MM.1S (cell line): Measurements from ENCODE around the gene TMEM109.

Experiments used
- DNase-seq: peaks from one replicate; pipeline ENCODE4 v3.0.0-alpha.2; 2015
- H2AFZ ChIP-seq: fragments of 300-600 bp; sonication (generic); 2 replicates; pipeline ENCODE4 v1.6.0; 2016; ENCODE audit warnings: antibody characterized with exemption, low read length
- H3F3A ChIP-seq: fragments of 300-600 bp; sonication (generic); 2 replicates; pipeline ENCODE4 v1.6.1; 2016; ENCODE audit warnings: mild to moderate bottlenecking, antibody characterized with exemption, low read length, moderate library complexity, mixed read lengths; ENCODE audit not compliant: insufficient read depth
- H3K27ac ChIP-seq: fragments of 300-600 bp; sonication (generic); 2 replicates; pipeline ENCODE4 v1.5.1; 2016; ENCODE audit warnings: mild to moderate bottlenecking, low read length
- H3K27me3 ChIP-seq: fragments of 300-600 bp; sonication (generic); replicated peaks from 2 replicates; pipeline ENCODE4 v1.6.0; 2016; ENCODE audit warnings: low read length; ENCODE audit not compliant: insufficient read depth
- H3K36me3 ChIP-seq: fragments of 300-600 bp; sonication (generic); replicated peaks from 2 replicates; pipeline ENCODE4 v1.6.1; 2016; ENCODE audit warnings: mild to moderate bottlenecking, low read length, mixed read lengths; ENCODE audit not compliant: insufficient read depth
- H3K4me1 ChIP-seq: fragments of 300-600 bp; sonication (generic); 2 replicates; pipeline ENCODE4 v1.6.1; 2016; ENCODE audit warnings: low read length, mixed read lengths
- H3K4me2 ChIP-seq: fragments of 300-600 bp; sonication (generic); 2 replicates; pipeline ENCODE4 v1.6.0; 2016; ENCODE audit warnings: low read depth, low read length
- H3K4me3 ChIP-seq: fragments of 300-600 bp; sonication (generic); 2 replicates; pipeline ENCODE4 v1.5.1; 2016; ENCODE audit warnings: low read length, mixed read lengths
- H3K79me2 ChIP-seq: fragments of 300-600 bp; sonication (generic); 2 replicates; pipeline ENCODE4 v1.6.1; 2016; ENCODE audit warnings: mixed run types, low read length, mixed read lengths
- H3K9ac ChIP-seq: fragments of 300-600 bp; sonication (generic); 2 replicates; pipeline ENCODE4 v1.6.1; 2016; ENCODE audit warnings: low read length, mixed read lengths
- H3K9me2 ChIP-seq: fragments of 300-600 bp; sonication (generic); replicated peaks from 2 replicates; pipeline ENCODE4 v1.6.1; 2016; ENCODE audit warnings: mild to moderate bottlenecking, low read length, mixed read lengths; ENCODE audit not compliant: insufficient read depth
- H3K9me3 ChIP-seq: fragments of 300-600 bp; sonication (generic); replicated peaks from 2 replicates; pipeline ENCODE4 v1.6.1; 2016; ENCODE audit warnings: mild to moderate bottlenecking, low read length, mixed read lengths; ENCODE audit not compliant: insufficient read depth
- H4K20me1 ChIP-seq: fragments of 300-600 bp; sonication (generic); 2 replicates; pipeline ENCODE4 v1.6.1; 2016; ENCODE audit warnings: mild to moderate bottlenecking, low read length, moderate library complexity, mixed read lengths; ENCODE audit not compliant: insufficient read depth
- CTCF ChIP-seq: fragments of 300-600 bp; sonication (generic); IDR thresholded peaks from 2 replicates; pipeline ENCODE4 v1.5.1; 2016; ENCODE audit warnings: antibody characterized with exemption, low read length, mixed read lengths
- EZH2 ChIP-seq: fragments of 300-600 bp; sonication (generic); optimal IDR thresholded peaks from 2 replicates; pipeline ENCODE3; 2017; ENCODE audit warnings: low read depth, mild to moderate bottlenecking, antibody characterized with exemption, low read length, mixed read lengths
- EZH2phosphoT487 ChIP-seq: fragments of 300-600 bp; sonication (generic); IDR thresholded peaks from 2 replicates; pipeline ENCODE4 v1.6.1; 2018; ENCODE audit warnings: antibody characterized with exemption, low read length

TMEM109 gene

GRCh38 chr11:60876168-60876485, 37.8 kb upstream of the TMEM109 start:
- Histone ChIP-seq H3K36me3 (no peaks in the 10 kb centered on the region), H3K9me2 (no peaks in the 10 kb centered on the region), H3K79me2 (no peaks in the 10 kb centered on the region), H3K27me3 (no peaks in the 10 kb centered on the region), H3K9ac (no peak overlapping the region), H3K4me2 (no peak overlapping the region), H4K20me1 (no peaks in the 10 kb centered on the region), H3K9me3 (no peaks in the 10 kb centered on the region), H3K4me1 (peaks cover 24% of the 10 kb centered on the region), H2AFZ (no peak overlapping the region), H3K4me3 (no peak overlapping the region), H3K27ac (no peak overlapping the region), H3F3A (peaks cover 3% of the 10 kb centered on the region; the same call in 1 of the 2 replicates)
- TF ChIP-seq EZH2 (no peak), CTCF (no peak), EZH2phosphoT487 (no peak)
- no peak for DNase-seq

- Histone ChIP-seq H3K79me2 (no peaks in the 10 kb centered on the region), H3K27me3 (no peaks in the 10 kb centered on the region), H3K9me2 (no peaks in the 10 kb centered on the region), H3F3A (no peaks in the 10 kb centered on the region), H3K4me2 (no peak overlapping the region), H3K27ac (no peak overlapping the region), H3K9me3 (no peaks in the 10 kb centered on the region), H4K20me1 (no peaks in the 10 kb centered on the region), H3K36me3 (no peaks in the 10 kb centered on the region), H3K4me1 (peaks cover 6% of the 10 kb centered on the region; the same call in 1 of the 2 replicates), H3K4me3 (no peak overlapping the region), H3K9ac (no peak overlapping the region), H2AFZ (no peak overlapping the region)
- no peak for DNase-seq
- TF ChIP-seq EZH2phosphoT487 = no peak
- TF ChIP-seq CTCF = no peak
- no peak for TF ChIP-seq EZH2
These were observed 35.5 kb upstream of the TMEM109 start for GRCh38 chr11:60878245-60879101.

GRCh38 chr11:60879104-60879503, 34.9 kb upstream of the TMEM109 start:
- no peaks in the 10 kb centered on the region for H4K20me1 ChIP-seq
- no peaks in the 10 kb centered on the region for H3K9me2 ChIP-seq
- DNase-seq = no peak
- no peaks in the 10 kb centered on the region for H3K79me2 ChIP-seq
- no peaks in the 10 kb centered on the region for H3K9me3 ChIP-seq
- H3K27ac ChIP-seq = no peak overlapping the region
- H3K4me2 ChIP-seq = no peak overlapping the region
- no peak overlapping the region for H3K9ac ChIP-seq
- no peaks in the 10 kb centered on the region for H3K36me3 ChIP-seq
- H3K27me3 ChIP-seq = no peaks in the 10 kb centered on the region
- no peaks in the 10 kb centered on the region for H3F3A ChIP-seq
- peaks cover 6% of the 10 kb centered on the region; the same call in 1 of the 2 replicates for H3K4me1 ChIP-seq
- no peak overlapping the region for H3K4me3 ChIP-seq
- no peak overlapping the region for H2AFZ ChIP-seq
- TF ChIP-seq CTCF (no peak), EZH2phosphoT487 (no peak), EZH2 (no peak)
